ENCODE measurements around the gene ZNF70.

ZNF70 gene

GRCh38 chr22:23689414-23689813 is 61.5 kb downstream of the ZNF70 start:
- DNase-seq, result no peak

Data from bone marrow (tissue), 2 donors.